HG03108 (cell line): Measurements from ENCODE around the gene STK39.
A peak's percentile ranks its signal among the peaks of the same experiment; 100 is the strongest.
"Not testable (repeated sequence)": the region's sequence is repeated elsewhere in the genome, so short reads cannot be mapped to it uniquely, and the experiment has no call there.

Experiments
- ATAC-seq: cut with Tn5 transposase; IDR thresholded peaks from one replicate; pipeline ENCODE4 v1.9.1; 2021; ENCODE audit warnings: moderate library complexity; ENCODE audit not compliant: unreplicated experiment

The STK39 gene

DNA sequence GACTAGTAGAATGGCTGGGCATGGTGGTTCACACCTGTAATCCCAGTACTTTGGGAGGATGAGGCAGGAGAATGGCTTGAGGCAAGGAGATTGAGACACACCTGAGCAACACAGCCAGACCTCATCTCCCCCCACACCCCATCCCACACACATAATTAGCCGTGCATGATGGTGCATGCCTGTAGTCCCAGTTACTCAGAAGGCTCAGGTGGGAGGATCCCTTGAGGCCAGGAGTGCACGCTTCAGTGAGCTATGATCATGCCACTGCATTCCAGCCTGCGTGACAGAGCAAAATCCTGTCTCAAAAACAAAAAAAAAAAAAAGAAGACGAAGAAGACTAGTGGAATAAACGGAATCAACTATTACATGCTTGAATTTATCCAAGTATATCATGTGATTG is 150.0 kb downstream of the STK39 start:
- no peak for ATAC-seq

DNA sequence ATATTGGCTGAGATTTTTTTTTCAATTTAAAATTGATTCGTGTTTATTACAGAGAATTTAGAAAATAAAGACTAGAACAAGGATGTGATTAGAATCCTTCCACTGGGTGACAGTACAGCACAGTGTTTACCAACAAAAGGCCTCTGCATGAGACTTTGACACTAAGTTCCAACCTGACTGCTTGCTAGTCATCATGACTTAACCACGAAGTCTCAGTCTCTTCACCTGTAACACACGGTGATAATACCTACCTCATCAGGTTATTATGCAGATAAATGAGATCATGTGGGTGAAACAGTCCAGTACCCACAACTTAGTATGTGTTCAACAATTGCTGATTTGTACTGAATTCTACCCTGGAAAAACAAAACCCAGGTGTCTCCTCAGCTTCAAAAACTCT is 151.2 kb downstream of the STK39 start:
- no peak for ATAC-seq

DNA sequence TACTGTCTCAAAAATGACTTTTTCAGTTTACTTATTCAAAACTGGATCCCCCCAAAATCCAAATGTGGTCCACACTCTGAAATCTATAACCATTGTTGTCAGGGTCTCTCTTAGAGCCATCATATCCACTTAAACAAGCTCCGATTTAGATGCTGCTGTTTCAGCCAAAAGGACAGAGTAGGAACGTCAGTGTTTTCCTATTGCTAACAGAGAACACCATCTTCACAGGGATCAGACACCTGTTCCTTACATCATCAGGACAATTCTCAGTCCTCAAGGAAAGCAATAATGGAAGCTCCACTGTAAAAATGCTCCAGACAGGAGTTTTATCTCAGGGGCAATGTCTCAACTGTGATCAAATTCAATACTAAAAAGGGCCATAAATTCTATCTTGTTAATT is 155.4 kb downstream of the STK39 start:
- ATAC-seq: no peak

DNA sequence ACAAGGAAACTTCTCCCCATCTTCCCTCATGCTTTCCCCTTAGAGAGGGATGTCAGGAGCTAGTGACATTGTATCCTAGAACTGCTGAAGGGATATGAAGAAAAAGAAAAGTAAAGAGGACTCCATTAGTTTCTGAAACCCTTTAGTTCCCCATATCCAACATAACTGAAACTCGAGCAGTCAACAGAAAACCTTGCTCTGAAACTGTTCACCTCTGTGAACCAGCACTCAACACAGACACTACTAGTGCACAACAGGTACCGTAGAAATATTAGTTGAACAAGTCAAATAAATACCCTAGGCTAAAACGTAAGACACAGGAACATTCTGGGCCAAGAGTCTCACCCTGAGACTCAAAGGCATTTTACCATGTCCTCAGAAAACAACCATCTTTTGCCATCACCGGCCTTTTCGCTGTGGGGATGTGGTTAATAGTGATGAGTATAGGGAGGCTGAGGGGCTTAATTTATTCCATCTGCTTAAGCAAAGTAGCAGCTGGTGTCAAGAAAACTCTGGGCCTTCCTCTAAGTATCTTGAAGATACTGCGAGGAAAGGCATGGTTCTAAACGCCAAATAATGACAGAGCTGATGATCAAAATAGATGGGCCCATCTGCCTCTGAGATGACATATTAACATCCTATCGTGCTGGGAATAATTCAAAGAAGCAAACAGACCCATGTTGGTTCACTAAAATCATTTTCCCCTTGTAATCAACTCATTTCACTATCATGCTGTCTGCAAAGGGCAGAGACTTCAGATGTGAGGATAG is 156.8 kb downstream of the STK39 start:
- ATAC-seq: peak; percentile 87

DNA sequence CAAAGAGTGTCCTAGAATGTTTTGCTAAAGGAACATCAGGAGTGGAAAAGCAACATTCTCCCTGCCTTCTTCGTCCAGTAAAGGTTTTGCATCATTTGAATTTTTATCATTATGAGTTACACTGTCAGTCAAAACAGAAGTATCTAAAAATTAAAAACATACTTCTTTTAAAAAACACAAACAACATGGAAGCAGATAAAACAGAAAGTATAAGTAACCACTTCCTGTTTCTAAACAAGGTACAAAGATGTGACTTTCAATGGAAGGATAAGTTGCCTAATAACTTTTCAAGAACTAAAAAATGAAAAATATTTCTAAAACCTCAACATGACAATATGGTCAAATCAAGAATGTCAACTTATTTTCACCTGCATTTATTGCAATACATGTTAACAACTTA is 158.2 kb downstream of the STK39 start:
- no peak for ATAC-seq

DNA sequence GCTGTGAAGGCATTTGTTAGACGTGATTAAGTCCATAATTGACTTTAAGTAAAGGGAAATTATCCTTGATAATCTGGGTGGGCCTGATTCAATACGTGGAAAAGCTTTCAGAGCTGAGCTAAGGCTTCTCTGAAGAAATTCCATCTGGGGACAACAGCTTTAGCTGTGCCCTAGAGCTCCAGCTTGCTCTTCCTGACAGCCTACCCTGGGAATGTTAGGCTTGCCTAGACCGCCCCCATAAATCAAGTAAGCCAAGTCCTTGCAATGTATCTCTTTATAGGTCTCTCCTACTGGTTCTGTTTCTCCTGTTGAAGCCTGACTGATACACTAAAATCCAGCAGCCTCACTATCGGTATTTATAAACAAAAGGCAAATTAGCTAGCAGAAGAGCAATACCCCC is 160.0 kb downstream of the STK39 start:
- ATAC-seq: no peak

DNA sequence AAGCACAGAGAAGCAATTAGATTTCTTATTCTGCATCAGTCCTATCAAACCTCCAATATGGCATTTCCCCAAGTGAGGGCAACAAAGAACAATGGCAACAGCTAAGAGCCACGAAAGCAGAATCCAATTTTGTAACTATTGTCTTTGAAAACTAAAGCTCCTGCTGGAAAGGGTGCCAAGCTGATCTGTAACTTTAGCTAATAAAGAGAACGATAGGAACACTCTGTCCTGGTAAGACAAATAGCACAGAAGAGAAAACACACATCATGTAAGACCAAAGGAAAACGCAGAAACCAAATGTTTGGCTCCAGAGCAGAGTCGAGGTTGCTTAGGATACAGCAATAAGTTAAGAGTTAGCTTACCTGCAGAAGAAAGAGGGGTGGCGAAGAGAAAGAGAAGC is 160.5 kb downstream of the STK39 start:
- no peak for ATAC-seq

DNA sequence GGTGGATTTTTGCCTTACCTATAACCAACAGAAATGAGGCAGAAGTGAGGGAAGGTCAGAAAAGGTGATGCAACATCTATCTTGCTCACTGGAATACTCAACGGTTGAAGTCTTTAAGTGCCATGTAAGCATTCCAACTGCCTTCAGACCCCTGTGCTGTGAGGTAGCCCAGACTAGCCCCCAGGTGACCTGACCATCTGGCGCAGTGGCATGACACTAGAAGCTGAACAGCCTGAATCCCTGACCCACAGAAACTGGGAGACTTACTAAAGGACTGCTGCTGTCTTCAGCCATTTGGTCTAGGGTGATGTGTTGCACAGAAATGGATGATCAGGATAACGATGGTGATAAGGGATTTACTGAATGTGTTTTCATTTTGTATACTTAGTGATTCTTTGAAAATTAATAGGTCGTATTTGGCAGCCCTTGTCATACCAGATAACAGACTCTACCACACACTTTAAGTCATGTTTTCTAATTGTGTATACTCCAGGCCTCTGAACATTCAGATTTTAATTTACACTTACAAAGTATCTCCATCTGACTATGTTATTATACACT is 161.5 kb downstream of the STK39 start:
- no peak for ATAC-seq

DNA sequence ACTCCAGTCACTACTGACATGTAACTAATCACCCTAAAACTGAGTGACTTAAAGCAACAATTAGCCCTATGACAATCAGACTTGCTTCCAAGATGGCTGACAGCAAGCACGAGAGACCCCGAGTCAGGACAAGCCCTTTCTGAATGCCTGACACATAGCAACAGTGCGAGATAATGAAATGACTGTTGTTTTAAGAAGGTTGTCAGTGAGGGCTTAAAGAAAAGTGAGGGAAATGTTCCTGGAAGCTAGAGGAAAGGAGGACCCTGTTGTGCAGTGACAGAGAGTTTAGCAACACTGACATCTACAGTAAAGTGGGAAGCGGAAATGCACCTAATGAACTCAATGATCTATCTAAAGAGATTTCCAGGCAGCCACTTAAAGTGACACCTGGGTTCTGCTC is 163.1 kb downstream of the STK39 start:
- no peak for ATAC-seq

DNA sequence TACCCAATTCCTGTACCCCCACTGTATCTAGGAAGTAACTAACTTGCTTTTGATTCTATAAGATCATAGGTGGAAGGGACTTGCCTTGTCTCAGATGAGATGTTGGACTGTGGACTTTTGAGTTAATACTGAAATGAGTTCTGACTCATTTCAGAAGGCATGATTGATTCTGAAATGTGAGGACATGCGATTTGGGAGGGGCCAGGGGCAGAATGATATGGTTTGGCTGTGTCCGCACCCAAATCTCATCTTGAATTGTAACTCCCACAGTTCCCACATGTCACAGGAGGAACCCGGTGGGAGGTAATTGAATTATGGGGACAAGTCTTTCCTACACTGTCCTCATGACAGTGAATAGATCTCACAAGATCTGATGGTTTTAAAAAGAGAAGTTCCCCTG is 165.9 kb downstream of the STK39 start:
- not testable (repeated sequence) for ATAC-seq

DNA sequence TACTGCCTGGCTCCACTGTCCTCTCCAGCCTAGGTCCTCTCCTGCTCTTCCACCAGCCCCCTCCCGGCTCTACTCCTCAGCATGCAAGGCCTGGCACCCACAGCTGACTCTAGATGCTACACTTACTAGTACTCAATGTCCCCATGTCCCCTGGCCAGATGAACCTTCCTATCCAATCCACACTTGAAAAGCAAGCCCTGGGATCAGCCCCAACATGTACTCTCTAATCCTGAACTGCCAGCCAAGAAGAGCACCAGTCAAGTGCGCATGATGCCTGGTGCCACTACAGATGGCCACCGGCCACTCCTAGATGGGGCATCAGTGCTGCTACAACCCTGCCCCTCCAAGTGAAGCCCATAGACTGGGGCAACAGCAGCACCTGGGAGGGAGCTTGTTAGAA is 168.2 kb downstream of the STK39 start:
- no peak for ATAC-seq

DNA sequence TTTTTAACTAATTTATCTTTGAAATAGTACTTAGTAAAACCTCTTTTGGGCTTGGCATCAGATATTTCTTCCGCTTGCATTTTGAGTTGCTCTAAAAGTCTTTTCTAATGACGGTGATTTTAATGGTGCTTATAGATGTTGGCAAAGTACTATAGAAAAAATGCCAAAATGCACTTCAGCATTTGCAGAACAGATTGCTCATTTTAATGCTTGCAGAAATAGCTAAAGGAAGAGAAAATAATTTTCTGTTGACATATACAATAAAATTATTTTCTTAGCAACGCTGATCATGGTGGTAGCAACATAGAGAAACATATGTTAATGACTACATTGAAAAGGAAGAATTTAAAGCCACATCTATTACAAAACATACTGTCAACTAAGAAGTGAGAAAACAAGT is 170.7 kb downstream of the STK39 start:
- ATAC-seq: no peak

DNA sequence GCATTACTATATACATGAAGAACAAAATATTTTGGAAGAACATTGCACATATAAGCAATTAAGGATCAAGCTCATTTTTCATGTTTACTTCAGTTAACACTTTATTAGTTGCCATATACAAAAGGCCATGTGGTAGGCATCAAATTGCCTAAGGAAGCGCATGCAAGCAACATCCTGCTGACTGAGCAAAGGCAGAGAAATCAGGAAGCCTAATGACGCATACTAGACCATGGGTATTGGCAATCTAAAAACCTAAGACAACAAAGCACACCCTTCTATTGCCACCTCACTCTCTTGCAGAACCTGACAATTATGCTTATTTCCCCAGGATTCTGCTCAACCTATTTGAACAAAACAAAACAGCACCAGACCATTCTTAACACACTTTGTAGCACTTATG is 171.9 kb downstream of the STK39 start:
- ATAC-seq: no peak

DNA sequence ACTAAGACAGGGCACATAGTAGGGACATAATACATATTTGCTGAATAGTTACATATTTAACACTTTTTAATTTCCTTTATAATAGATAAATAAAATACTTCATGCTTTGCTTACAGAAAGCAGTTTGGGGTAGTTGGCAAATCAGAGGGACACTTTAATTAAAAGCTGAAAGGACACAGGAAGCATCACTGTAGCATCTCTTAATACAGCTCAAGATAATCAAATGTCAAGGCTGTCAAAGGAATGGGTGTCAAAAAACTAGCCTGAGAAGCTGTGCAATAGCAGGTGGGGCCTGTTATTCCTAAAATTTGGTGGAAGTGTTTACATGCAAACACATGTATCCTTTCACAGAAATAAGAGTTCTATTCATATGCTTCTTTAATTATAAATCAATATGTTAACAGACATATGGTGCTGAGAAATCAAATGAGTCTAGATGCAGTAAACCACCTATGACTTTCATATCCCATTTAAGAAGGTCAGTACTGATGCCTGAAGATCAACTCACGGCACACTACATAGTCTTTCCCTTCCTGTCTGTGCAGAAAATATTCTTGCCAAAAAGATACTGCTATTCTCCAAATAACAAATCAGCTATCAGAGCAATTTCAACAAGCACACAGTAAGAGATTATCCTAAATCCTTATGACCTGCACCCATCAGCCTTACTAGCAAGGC is 174.6 kb downstream of the STK39 start:
- ATAC-seq: no peak

DNA sequence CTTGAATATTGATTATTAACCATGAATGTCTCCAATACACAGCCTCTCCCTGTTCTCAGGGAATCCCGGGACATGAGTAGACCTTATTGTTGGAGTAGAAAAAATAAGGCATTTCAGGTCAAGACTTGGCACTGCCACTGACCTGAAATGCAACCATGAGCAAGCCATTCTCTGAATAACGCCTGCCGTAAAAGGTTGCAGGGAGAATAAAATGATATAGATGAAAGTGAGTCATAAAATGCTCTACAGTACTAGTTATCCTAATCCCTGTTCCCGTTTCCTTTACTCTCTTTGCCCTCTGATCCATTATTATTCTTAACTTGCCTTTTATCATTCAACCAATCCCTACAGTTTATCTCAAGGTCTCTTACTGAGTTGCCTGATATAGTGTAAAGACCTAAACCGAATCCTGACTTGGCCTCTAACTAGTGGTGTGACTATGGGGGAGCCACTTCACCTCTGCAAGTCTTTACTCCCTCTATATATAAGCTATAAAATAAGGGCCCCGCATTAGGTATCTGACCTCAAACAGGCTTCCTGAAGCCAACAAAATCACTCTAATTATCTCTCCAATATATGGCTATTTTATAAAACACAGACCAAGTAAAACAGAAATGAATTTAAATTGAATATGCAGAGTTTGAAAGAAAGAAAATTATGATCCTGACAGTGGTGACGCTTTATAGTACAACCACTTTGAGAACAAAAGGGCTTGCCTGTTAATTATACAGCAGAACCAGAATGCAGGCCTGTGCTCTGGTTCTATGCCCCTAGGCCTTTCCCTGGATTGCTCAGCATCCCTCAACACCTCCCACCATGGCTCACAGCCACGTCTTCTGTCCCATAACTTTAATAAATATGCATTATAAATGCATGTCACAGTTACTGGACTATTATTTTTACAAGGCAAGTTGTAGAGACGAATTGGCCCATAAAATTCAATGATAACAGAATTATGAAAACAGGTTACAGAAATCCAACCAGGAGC is 183.1 kb downstream of the STK39 start:
- ATAC-seq: no peak

DNA sequence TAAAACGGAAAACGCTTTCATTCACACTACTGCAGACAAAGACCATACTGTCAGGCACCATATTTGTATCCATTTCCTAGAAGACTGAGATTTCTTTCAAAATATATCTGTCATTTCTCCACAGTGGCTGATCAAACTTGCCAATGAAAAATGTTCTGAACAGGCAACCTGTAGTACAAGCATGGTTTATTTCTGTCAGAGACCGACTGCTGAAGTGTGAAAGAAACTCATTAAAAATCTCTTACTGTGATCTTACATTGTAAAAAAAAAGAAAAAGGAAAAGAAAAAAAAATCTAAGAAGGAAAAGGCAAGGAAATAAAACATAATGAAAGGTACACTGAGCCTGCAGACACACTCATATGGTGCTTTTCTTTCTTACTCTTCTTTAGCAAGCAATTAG is 184.5 kb downstream of the STK39 start:
- no peak for ATAC-seq

DNA sequence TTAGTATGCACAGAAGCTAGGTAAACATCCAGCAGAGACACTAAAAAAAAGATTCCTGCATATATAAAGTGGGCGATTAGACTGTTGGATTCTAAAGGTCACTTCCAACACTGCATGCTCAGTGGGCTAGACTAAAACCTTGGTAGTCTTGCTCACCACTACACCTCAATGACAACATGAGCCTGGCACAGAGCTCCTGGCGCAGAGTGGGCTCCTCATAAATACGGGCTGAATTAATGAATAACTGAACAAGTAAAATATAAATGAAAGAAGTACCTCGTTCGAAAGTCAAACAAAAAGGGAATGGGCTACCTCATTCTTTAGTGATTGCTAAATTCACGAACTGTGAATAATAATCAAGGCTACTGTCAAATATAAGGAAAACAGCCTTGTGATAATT is 185.3 kb downstream of the STK39 start:
- no peak for ATAC-seq

DNA sequence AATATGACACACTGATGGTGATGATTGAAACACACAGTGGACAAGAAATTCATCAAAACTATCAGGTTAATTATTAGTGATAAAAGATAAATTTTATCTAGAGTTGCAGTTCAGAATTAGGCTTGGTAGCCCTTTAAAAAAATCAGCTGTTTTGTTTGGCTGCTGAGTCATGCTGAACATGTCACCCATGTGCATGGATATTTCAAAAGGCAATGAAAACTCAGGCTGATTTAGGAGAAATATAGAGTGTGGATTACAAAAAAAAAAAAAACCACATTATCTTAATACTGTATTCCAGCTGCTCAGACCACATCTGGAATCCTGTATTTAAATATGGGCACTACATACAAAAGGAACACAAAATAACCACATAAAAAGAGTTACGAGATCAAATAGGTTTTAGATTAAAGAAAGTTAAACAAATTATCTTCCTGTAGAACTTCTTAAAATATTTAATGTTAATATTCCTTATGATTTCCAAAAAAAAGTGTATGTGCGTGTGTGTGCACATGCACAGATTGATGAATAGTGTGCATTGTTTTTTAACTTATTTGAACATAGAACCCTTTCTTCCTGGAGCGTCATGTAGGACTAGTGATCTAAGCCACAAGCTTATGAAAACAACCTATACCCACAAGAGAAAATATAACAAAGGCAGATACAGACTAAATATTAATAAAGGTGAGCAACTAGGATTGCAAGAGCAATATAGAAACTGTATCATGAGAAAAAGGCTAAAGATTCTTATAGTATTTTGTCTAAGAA is 186.2 kb downstream of the STK39 start:
- ATAC-seq: no peak

DNA sequence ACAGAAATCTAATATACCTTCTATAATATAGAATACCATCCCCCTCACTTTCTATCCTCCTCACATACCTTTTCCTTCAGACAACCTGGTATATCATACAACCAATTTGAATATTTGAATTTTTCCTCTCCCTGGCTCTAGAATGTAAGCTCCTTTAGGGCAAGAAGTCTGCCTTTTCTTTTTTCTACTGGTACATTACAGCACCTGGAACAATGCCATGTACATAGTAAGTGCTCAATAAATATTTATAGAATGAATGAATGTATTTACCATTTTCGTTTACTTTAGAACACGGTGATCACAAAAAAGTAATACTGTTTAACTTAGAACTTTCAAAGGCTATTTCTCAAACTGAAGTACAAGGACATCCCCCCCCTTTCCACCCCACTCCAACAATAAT is 187.6 kb downstream of the STK39 start:
- no peak for ATAC-seq

DNA sequence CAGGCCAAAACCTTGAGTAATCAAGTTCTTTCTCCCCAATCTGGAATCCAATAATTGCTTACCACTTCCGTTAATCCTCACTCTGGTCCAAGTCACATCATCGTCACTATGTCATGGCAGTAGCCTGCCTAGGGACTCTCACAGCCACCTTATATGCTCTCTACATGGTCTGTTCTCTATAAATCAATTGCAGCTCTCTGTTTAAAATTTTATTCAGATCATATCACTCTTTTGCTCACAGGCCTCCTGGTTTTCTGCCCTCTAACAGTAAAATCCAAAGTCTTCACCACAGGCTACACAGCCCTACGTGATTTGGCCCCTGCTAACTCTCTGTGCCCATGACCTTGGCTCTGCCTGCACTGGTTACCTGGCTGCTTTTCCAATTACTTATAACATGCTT is 188.7 kb downstream of the STK39 start:
- ATAC-seq: no peak
